ENCODE measurements around the gene SLC66A2. TPM values are rescaled to one million over a fixed set of nuclear protein-coding genes. Genes with fewer than 3 reads are reported as not detected.
"Not testable (repeated sequence)": the region's sequence is repeated elsewhere in the genome, so short reads cannot be mapped to it uniquely, and the experiment has no call there.

The SLC66A2 gene
- total RNA-seq, 3 donors from 2014 or later = 33.7 to 38.7 (median 34.8) TPM

- no peaks in the 10 kb centered on the region for H3K4me1 Mint-ChIP-seq (ENCODE audit: low read depth)
- no peak overlapping the region for H3K4me3 Mint-ChIP-seq
- H3K36me3 Mint-ChIP-seq (ENCODE audit: insufficient read depth) = peaks cover 1% of the 10 kb centered on the region
- no peaks in the 10 kb centered on the region for H3K27me3 Mint-ChIP-seq (ENCODE audit: low read depth)
- DNase-seq (no peak), ATAC-seq (no peak)
- H3K9me3 Mint-ChIP-seq = peaks cover 51% of the 10 kb centered on the region
Measured at GRCh38 chr18:79896738-79897137, 54.7 kb downstream of the SLC66A2 start.

- ATAC-seq = peak; percentile 71 to 84
Measured at GRCh38 chr18:79890674-79891073, 60.8 kb downstream of the SLC66A2 start.

GRCh38 chr18:79889569-79889968, 61.9 kb downstream of the SLC66A2 start:
- Mint-ChIP-seq H3K4me3 (no peak overlapping the region), H3K27me3 (ENCODE audit: low read depth) (no peaks in the 10 kb centered on the region), H3K4me1 (ENCODE audit: low read depth) (peaks cover 2% of the 10 kb centered on the region), H3K36me3 (ENCODE audit: insufficient read depth) (no peaks in the 10 kb centered on the region), H3K9me3 (peaks cover 51% of the 10 kb centered on the region)
- DNase-seq (no peak), ATAC-seq (no peak)

More at GRCh38 chr18:79890674-79891073, 60.8 kb downstream of the SLC66A2 start:
- no peak for DNase-seq
- peaks cover 2% of the 10 kb centered on the region for H3K4me1 Mint-ChIP-seq (ENCODE audit: low read depth)
- H3K9me3 Mint-ChIP-seq = peaks cover 61% of the 10 kb centered on the region
- H3K36me3 Mint-ChIP-seq (ENCODE audit: insufficient read depth) = no peaks in the 10 kb centered on the region
- H3K4me3 Mint-ChIP-seq = no peak overlapping the region
- no peaks in the 10 kb centered on the region for H3K27me3 Mint-ChIP-seq (ENCODE audit: low read depth)

- Mint-ChIP-seq H3K4me3 (no peak overlapping the region), H3K4me1 (ENCODE audit: low read depth) (peaks cover 2% of the 10 kb centered on the region), H3K27me3 (ENCODE audit: low read depth) (no peaks in the 10 kb centered on the region), H3K9me3 (peaks cover 37% of the 10 kb centered on the region), H3K36me3 (ENCODE audit: insufficient read depth) (no peaks in the 10 kb centered on the region)
- DNase-seq (no peak), ATAC-seq (no peak)
Measured at GRCh38 chr18:79888016-79888415, 63.4 kb downstream of the SLC66A2 start.

GRCh38 chr18:79887181-79888000, 64.1 kb downstream of the SLC66A2 start:
- no peak for ATAC-seq
- Mint-ChIP-seq H3K9me3 (peaks cover 31% of the 10 kb centered on the region), H3K4me1 (ENCODE audit: low read depth) (peaks cover 2% of the 10 kb centered on the region), H3K36me3 (ENCODE audit: insufficient read depth) (no peaks in the 10 kb centered on the region), H3K27me3 (ENCODE audit: low read depth) (no peaks in the 10 kb centered on the region), H3K4me3 (no peak overlapping the region)
- DNase-seq = no peak

- DNase-seq (no peak), ATAC-seq (no peak)
- H3K4me3 Mint-ChIP-seq = no peak overlapping the region
- no peaks in the 10 kb centered on the region for H3K4me1 Mint-ChIP-seq (ENCODE audit: low read depth)
- H3K9me3 Mint-ChIP-seq = peaks cover 11% of the 10 kb centered on the region
- H3K36me3 Mint-ChIP-seq (ENCODE audit: insufficient read depth) = no peaks in the 10 kb centered on the region
- H3K27me3 Mint-ChIP-seq (ENCODE audit: low read depth) = no peaks in the 10 kb centered on the region
Measured at GRCh38 chr18:79884963-79885728, 66.3 kb downstream of the SLC66A2 start.

GRCh38 chr18:79884294-79884962, 67.0 kb downstream of the SLC66A2 start:
- H3K9me3 Mint-ChIP-seq = peaks cover 7% of the 10 kb centered on the region
- DNase-seq (no peak), ATAC-seq (no peak)
- H3K4me3 Mint-ChIP-seq = no peak overlapping the region
- H3K27me3 Mint-ChIP-seq (ENCODE audit: low read depth) = no peaks in the 10 kb centered on the region
- no peaks in the 10 kb centered on the region for H3K4me1 Mint-ChIP-seq (ENCODE audit: low read depth)
- H3K36me3 Mint-ChIP-seq (ENCODE audit: insufficient read depth) = no peaks in the 10 kb centered on the region

- no peaks in the 10 kb centered on the region for H3K27me3 Mint-ChIP-seq (ENCODE audit: low read depth)
- H3K36me3 Mint-ChIP-seq (ENCODE audit: insufficient read depth) = no peaks in the 10 kb centered on the region
- H3K4me3 Mint-ChIP-seq = no peak overlapping the region
- ATAC-seq (no peak), DNase-seq (no peak)
- H3K4me1 Mint-ChIP-seq (ENCODE audit: low read depth) = no peaks in the 10 kb centered on the region
- no peaks in the 10 kb centered on the region for H3K9me3 Mint-ChIP-seq
Measured at GRCh38 chr18:79883461-79884293, 67.8 kb downstream of the SLC66A2 start.

GRCh38 chr18:79882522-79883241, 68.8 kb downstream of the SLC66A2 start:
- H3K4me3 Mint-ChIP-seq = no peak overlapping the region
- no peaks in the 10 kb centered on the region for H3K27me3 Mint-ChIP-seq (ENCODE audit: low read depth)
- no peaks in the 10 kb centered on the region for H3K36me3 Mint-ChIP-seq (ENCODE audit: insufficient read depth)
- H3K4me1 Mint-ChIP-seq (ENCODE audit: low read depth) = no peaks in the 10 kb centered on the region
- DNase-seq = no peak
- no peak for ATAC-seq
- no peaks in the 10 kb centered on the region for H3K9me3 Mint-ChIP-seq

- Mint-ChIP-seq H3K36me3 (ENCODE audit: insufficient read depth) (no peaks in the 10 kb centered on the region), H3K4me3 (no peak overlapping the region), H3K4me1 (ENCODE audit: low read depth) (no peaks in the 10 kb centered on the region), H3K9me3 (no peaks in the 10 kb centered on the region), H3K27me3 (ENCODE audit: low read depth) (no peaks in the 10 kb centered on the region)
- ATAC-seq (no peak), DNase-seq (no peak)
Measured at GRCh38 chr18:79881695-79882094, 69.8 kb downstream of the SLC66A2 start.

GRCh38 chr18:79879566-79879965, 71.9 kb downstream of the SLC66A2 start:
- no peaks in the 10 kb centered on the region for H3K27me3 Mint-ChIP-seq (ENCODE audit: low read depth)
- no peak for DNase-seq
- H3K4me1 Mint-ChIP-seq (ENCODE audit: low read depth) = no peaks in the 10 kb centered on the region
- no peak overlapping the region for H3K4me3 Mint-ChIP-seq
- no peaks in the 10 kb centered on the region for H3K9me3 Mint-ChIP-seq
- no peak for ATAC-seq
- no peaks in the 10 kb centered on the region for H3K36me3 Mint-ChIP-seq (ENCODE audit: insufficient read depth)

- H3K9me3 Mint-ChIP-seq = no peaks in the 10 kb centered on the region
- no peak overlapping the region for H3K4me3 Mint-ChIP-seq
- H3K4me1 Mint-ChIP-seq (ENCODE audit: low read depth) = no peaks in the 10 kb centered on the region
- H3K36me3 Mint-ChIP-seq (ENCODE audit: insufficient read depth) = no peaks in the 10 kb centered on the region
- no peaks in the 10 kb centered on the region for H3K27me3 Mint-ChIP-seq (ENCODE audit: low read depth)
- DNase-seq = no peak
- no peak for ATAC-seq
Measured at GRCh38 chr18:79878741-79879378, 72.6 kb downstream of the SLC66A2 start.

- DNase-seq; H3K36me3 Mint-ChIP-seq (ENCODE audit: insufficient read depth); H3K27me3 Mint-ChIP-seq (ENCODE audit: low read depth); H3K9me3 Mint-ChIP-seq; H3K4me1 Mint-ChIP-seq (ENCODE audit: low read depth); ATAC-seq; H3K4me3 Mint-ChIP-seq: not testable (repeated sequence)
Measured at GRCh38 chr18:79878246-79878645, 73.2 kb downstream of the SLC66A2 start.
